Heart left ventricle (tissue), 13 donors: ENCODE data around the gene IER5L.

Experiments used
- CTCF ChIP-seq, 12 donors: fragments of 200-600 bp; sonication (generic) in 4 of 12; IDR thresholded peaks; one replicate each; pipeline versions ENCODE4 v1.5.0 to v1.8.0; 2018 to 2022; ENCODE audit warnings: antibody characterized with exemption in 12 of 12, mild to moderate bottlenecking in 5 of 12
- POLR2A ChIP-seq, 2 donors: fragments of 450-650 bp; IDR thresholded peaks; one replicate each; pipeline ENCODE4 v1.6.1; 2017; ENCODE audit warnings: antibody characterized with exemption in 2 of 2, mild to moderate bottlenecking in 2 of 2, moderate library complexity in 2 of 2
- donor health status: ischemic (EF 13 %, LVEDD 7.1; RV severe dilation, severe dysfunction).
- donor health status: DM: no; HTN: yes; CAD: no.
- donor health status: DM: no; HTN: no; CAD: no.
- donor health status: ischemic (EF 25% LVEDD 6.9; RV normal size, moderate dysfunction).
- donor health status: ischemic (EF 25% LVEDD 5.7; RV mildly dilated, moderate dysfunction).
- donor health status: ischemic (EF 35%, LVEDD 5.7; RV mildly dilated, moderate dysfunction).
- donor health status: nonischemic (EF 11% LVEDD 7.7; RV severe dilation, severe dysfunction).
- donor health status: DM: yes; HTN: yes; CAD: no.
- donor health status: PGD.
- donor health status: ischemic (EF 29% LVEDD 5.4; RV normal size, mild dysfunction).
- donor health status: nonischemic (EF 23%, LVEDD 6.1; RV moderate dilation, normal function).

- TF ChIP-seq CTCF (IDR thresholded peaks at IDR 0.05) = no peak
- no peak for TF ChIP-seq POLR2A (IDR thresholded peaks at IDR 0.05)
These were observed 714 bp upstream of the IER5L start for GRCh38 chr9:129178568-129179382.
